CD8-positive, alpha-beta memory T cell (primary cell): ENCODE data around the gene LIF. TPM values are rescaled to one million over a fixed set of nuclear protein-coding genes. Genes with fewer than 3 reads are reported as not detected.

Experiments
- CTCF ChIA-PET: fragments of 350-600 bp; sonication (Branson Sonifier 250); formaldehyde crosslinking; loops from one replicate; lab custom pipeline; 2021; ENCODE audit warnings: antibody characterized with exemption; lab: Charles Lee
- POLR2A ChIA-PET: fragments of 350-600 bp; sonication (Branson Sonifier 250); formaldehyde crosslinking; loops from one replicate; lab custom pipeline; 2021; ENCODE audit warnings: antibody characterized with exemption; lab: Charles Lee
- DNase-seq, 5 donors: peaks; one replicate each; pipeline versions ENCODE4 v3.0.0 to v3.0.0-alpha.2; 2020 to 2022; ENCODE audit warnings: mixed read lengths in 1 of 5
- H3K27ac ChIP-seq: one replicate; pipeline ENCODE4 v1.7.0; 2013; ENCODE audit warnings: low read depth, mild to moderate bottlenecking, low read length, moderate library complexity
- H3K27me3 ChIP-seq: 2 replicates; pipeline ENCODE4 v1.7.0; 2013; ENCODE audit warnings: low read length, mild to moderate bottlenecking; ENCODE audit not compliant: insufficient read depth, poor library complexity, severe bottlenecking
- H3K36me3 ChIP-seq: 2 replicates; pipeline ENCODE4 v1.7.0; 2013; ENCODE audit warnings: mild to moderate bottlenecking, low read length, moderate library complexity; ENCODE audit not compliant: insufficient read depth
- H3K4me1 ChIP-seq: 2 replicates; pipeline ENCODE4 v1.7.0; 2013; ENCODE audit warnings: mild to moderate bottlenecking, low read length, moderate library complexity; ENCODE audit not compliant: insufficient read depth
- H3K4me3 ChIP-seq: 2 replicates; pipeline ENCODE4 v1.7.0; 2013; ENCODE audit warnings: mild to moderate bottlenecking, low read length
- H3K9me3 ChIP-seq: 2 replicates; pipeline ENCODE4 v1.7.0; 2013; ENCODE audit warnings: mild to moderate bottlenecking, low read length
- H3K27ac Mint-ChIP-seq, 8 donors: one replicate each; pipeline ENCODE4 v1.8.0; 2020 to 2021; ENCODE audit warnings: mixed read lengths in 8 of 8, mild to moderate bottlenecking in 6 of 8, inconsistent platforms in 3 of 8, moderate library complexity in 3 of 8
- H3K27me3 Mint-ChIP-seq, 2 donors: one replicate each; pipeline ENCODE4 v1.8.0; 2020 to 2021; ENCODE audit warnings: mixed read lengths in 2 of 2, mild to moderate bottlenecking in 1 of 2, moderate library complexity in 1 of 2
- H3K36me3 Mint-ChIP-seq, 3 donors: one replicate each; pipeline ENCODE4 v1.8.0; 2020 to 2021; ENCODE audit warnings: mixed read lengths in 3 of 3, inconsistent platforms in 1 of 3, mild to moderate bottlenecking in 1 of 3
- H3K4me1 Mint-ChIP-seq, 3 donors: one replicate each; pipeline ENCODE4 v1.8.0; 2020 to 2021; ENCODE audit warnings: mixed read lengths in 3 of 3, inconsistent platforms in 1 of 3, mild to moderate bottlenecking in 1 of 3
- H3K4me3 Mint-ChIP-seq, 7 donors: one replicate each; pipeline ENCODE4 v1.8.0; 2020 to 2021; ENCODE audit warnings: mixed read lengths in 7 of 7, mild to moderate bottlenecking in 6 of 7, moderate library complexity in 4 of 7, inconsistent platforms in 2 of 7
- H3K9me3 Mint-ChIP-seq, 5 donors: one replicate each; pipeline ENCODE4 v1.8.0; 2020 to 2022; ENCODE audit warnings: mixed read lengths in 5 of 5, mild to moderate bottlenecking in 3 of 5, moderate library complexity in 2 of 5, inconsistent platforms in 1 of 5
- polyA plus RNA-seq: library from polyadenylated mRNA; unstranded; fragments of 300-500 nt; fragmentation: Illumina TruSeq; gene quantifications from one replicate; pipeline ENCODE4 v1.2.3, GENCODE V29; 2021
- total RNA-seq, 2 experiments: library from RNA; stranded (reverse); gene quantifications; one replicate each; pipeline ENCODE4 v1.2.3, GENCODE V29; 2021

Gene LIF
- total and polyA plus RNA-seq, 3 experiments from 2014 or later, result 87.5 to 88.6 TPM; not detected in 1

DNA sequence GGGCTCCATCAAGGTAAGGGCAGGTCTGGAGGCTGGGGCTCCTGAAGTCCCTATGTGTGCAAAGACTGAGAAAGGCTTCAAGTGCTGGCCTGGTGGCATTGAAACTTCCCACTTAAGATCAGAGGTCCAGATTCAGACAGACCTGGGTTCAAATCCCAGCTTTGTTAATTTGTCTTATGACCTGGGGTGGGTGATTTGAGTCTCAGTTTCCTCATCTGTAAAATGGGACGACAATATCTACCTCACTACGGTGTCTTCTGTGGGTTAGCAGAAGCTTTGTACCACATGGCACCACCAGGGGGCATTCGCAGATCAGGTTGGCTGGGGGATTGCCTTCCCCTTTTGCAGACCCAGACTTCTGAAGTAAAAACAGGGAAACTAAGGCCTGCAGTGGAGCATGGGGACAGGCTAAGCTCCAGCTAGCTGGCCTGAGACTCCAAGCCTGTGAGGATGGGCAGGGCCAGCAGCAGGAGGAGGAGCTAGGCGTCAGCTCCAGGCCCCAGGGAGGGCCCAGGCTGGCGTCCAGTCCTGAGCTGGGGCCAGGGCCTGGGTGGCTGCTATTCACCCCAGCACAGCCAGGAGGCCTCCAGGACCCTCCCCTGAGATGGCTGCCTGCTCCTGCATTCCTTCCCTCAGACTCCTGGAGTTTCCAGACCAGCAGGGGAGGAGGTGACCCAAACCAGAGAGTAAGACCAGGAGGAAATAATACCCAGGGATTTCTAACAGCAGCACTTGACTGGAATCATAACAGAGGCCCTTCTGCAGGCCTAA is 41.3 kb upstream of the LIF start:
- Mint-ChIP-seq H3K9me3 (no peaks in the 10 kb centered on the region), H3K4me1 (peaks cover 23 to 43% (median 26%) of the 10 kb centered on the region in 3 donors), H3K4me3 (peak overlapping the region; percentile 80 to 95 (median 90)), H3K27me3 (peaks cover 0 to 1% of the 10 kb centered on the region in 2 donors), H3K27ac (peak overlapping the region; percentile 37 to 96 (median 88)), H3K36me3 (peaks cover 0 to 37% (median 0%) of the 10 kb centered on the region in 3 donors)
- no peaks in the 10 kb centered on the region for H3K27me3 ChIP-seq
- peaks cover 37% of the 10 kb centered on the region for H3K4me1 ChIP-seq
- H3K4me3 ChIP-seq, result peak overlapping the region; percentile 7
- no peaks in the 10 kb centered on the region for H3K9me3 ChIP-seq
- CTCF ChIA-PET, result interaction anchor here (0.7 to 9.0 kb wide), 52 partner anchors 8 to 198 kb away, joined by 3 to 246 read pairs (median 4); partner anchors contain the start of genes CCDC157, LIF, MTFP1 and OSM
- no peak overlapping the region for H3K27ac ChIP-seq
- peak; percentile 78 to 91 (median 81) for DNase-seq
- H3K36me3 ChIP-seq, result peaks cover 2% of the 10 kb centered on the region
- POLR2A ChIA-PET, result interaction anchor here (0.6 to 6.2 kb wide), 11 partner anchors 15 to 137 kb away, joined by 3 to 48 read pairs (median 9); partner anchors contain the start of genes CCDC157, RNF215, SF3A1 and TBC1D10A

GRCh38 chr22:30286813-30287647 is 40.5 kb upstream of the LIF start:
- Histone ChIP-seq H3K27me3 (no peaks in the 10 kb centered on the region), H3K4me1 (peaks cover 45% of the 10 kb centered on the region), H3K4me3 (no peak overlapping the region), H3K9me3 (no peaks in the 10 kb centered on the region), H3K36me3 (no peaks in the 10 kb centered on the region), H3K27ac (no peak overlapping the region)
- CTCF ChIA-PET, result interaction anchor here (0.7 to 9.0 kb wide), 48 partner anchors 8 to 199 kb away, joined by 3 to 246 read pairs (median 5); partner anchors contain the start of genes CCDC157, LIF, MTFP1 and OSM
- H3K27me3 Mint-ChIP-seq, result peaks cover 0 to under 1% of the 10 kb centered on the region in 2 donors
- peak overlapping the region in 2 of 7 donors; percentile 36 to 75 for H3K4me3 Mint-ChIP-seq
- H3K27ac Mint-ChIP-seq, result peak overlapping the region in 3 of 8 donors; percentile 23 to 95 (median 42)
- peak; percentile 76 to 88 (median 82) for DNase-seq
- H3K4me1 Mint-ChIP-seq, result peaks cover 23 to 46% (median 28%) of the 10 kb centered on the region in 3 donors
- no peaks in the 10 kb centered on the region for H3K9me3 Mint-ChIP-seq
- H3K36me3 Mint-ChIP-seq, result peaks cover 0 to 29% (median 0%) of the 10 kb centered on the region in 3 donors
- POLR2A ChIA-PET, result interaction anchor here (0.6 to 6.2 kb wide), 9 partner anchors 15 to 105 kb away, joined by 3 to 48 read pairs (median 6); partner anchors contain the start of genes CCDC157, RNF215, SF3A1 and TBC1D10A

- peaks cover 45% of the 10 kb centered on the region for H3K4me1 ChIP-seq
- H3K27ac Mint-ChIP-seq, result peak overlapping the region in 2 of 8 donors; percentile 11 to 95
- CTCF ChIA-PET, result interaction anchor here (0.8 to 9.0 kb wide), 7 partner anchors 22 to 198 kb away, joined by 3 to 246 read pairs (median 25); partner anchors contain the start of genes OSM and RNF215
Measured at GRCh38 chr22:30286331-30286730, 39.8 kb upstream of the LIF start.

GRCh38 chr22:30285846-30286200 is 39.3 kb upstream of the LIF start:
- H3K36me3 ChIP-seq, result no peaks in the 10 kb centered on the region
- CTCF ChIA-PET, result interaction anchor here (0.8 to 9.0 kb wide), 8 partner anchors 17 to 199 kb away, joined by 3 to 246 read pairs (median 14); partner anchors contain the start of genes OSM and RNF215
- peaks cover 40% of the 10 kb centered on the region for H3K4me1 ChIP-seq
- Mint-ChIP-seq H3K27me3 (no peaks in the 10 kb centered on the region), H3K27ac (no peak overlapping the region), H3K36me3 (peaks cover 0 to 21% (median 0%) of the 10 kb centered on the region in 3 donors), H3K4me1 (peaks cover 22 to 36% (median 26%) of the 10 kb centered on the region in 3 donors), H3K4me3 (no peak overlapping the region), H3K9me3 (no peaks in the 10 kb centered on the region)
- no peak overlapping the region for H3K4me3 ChIP-seq
- no peak overlapping the region for H3K27ac ChIP-seq
- DNase-seq, result no peak
- POLR2A ChIA-PET, result interaction anchor here (0.7 to 1.1 kb wide), 2 partner anchors 17 to 25 kb away, joined by 3 read pairs; no protein-coding TSS in a partner anchor
- no peaks in the 10 kb centered on the region for H3K9me3 ChIP-seq
- no peaks in the 10 kb centered on the region for H3K27me3 ChIP-seq

More at GRCh38 chr22:30286331-30286730, 39.8 kb upstream of the LIF start:
- H3K27me3 ChIP-seq, result no peaks in the 10 kb centered on the region
- H3K4me3 ChIP-seq, result no peak overlapping the region
- H3K9me3 ChIP-seq, result no peaks in the 10 kb centered on the region
- no peak overlapping the region for H3K27ac ChIP-seq
- no peaks in the 10 kb centered on the region for H3K27me3 Mint-ChIP-seq
- no peak for DNase-seq
- H3K36me3 ChIP-seq, result no peaks in the 10 kb centered on the region
- POLR2A ChIA-PET, result interaction anchor here (0.7 to 1.1 kb wide), 2 partner anchors 18 to 25 kb away, joined by 3 read pairs; no protein-coding TSS in a partner anchor
- peaks cover 0 to 22% (median 0%) of the 10 kb centered on the region in 3 donors for H3K36me3 Mint-ChIP-seq
- no peaks in the 10 kb centered on the region for H3K9me3 Mint-ChIP-seq
- peak overlapping the region in 2 of 7 donors; percentile 36 to 75 for H3K4me3 Mint-ChIP-seq
- H3K4me1 Mint-ChIP-seq, result peaks cover 23 to 41% (median 26%) of the 10 kb centered on the region in 3 donors

DNA sequence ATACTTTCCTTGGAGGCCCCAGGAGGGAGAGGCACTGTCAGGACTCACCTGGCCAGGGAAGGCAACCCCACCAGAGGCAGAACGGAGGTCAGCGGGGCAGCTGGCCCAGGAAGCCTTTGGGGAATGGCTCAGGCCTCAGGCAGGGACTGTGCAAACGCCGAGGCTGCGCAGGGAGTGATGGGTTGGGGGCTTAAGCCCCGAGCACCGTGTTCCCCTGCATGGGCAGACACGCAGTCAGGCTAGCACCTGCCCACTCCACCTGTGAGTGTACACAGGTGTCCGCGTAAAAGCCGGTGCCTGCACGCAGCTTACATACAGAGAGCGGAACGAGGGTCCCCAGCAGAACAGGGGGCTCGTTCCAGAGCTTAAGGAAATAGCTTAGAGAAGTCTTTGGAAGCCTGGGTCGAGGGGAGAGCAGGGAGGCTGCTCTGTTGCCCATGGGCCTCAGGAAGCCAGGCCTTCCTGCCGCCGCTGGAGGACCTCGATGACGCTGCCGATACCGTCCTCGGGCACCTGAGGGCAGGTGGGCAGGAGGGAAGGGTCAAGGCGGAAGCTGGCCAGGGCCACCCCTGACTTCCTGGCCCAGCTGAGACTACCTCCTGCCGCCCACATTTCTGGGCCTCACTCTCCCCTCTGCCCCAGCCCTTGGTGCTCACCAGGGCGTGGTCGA is 38.8 kb upstream of the LIF start:
- peaks cover 17 to 31% (median 21%) of the 10 kb centered on the region in 3 donors for H3K4me1 Mint-ChIP-seq
- peaks cover 0 to 21% (median 0%) of the 10 kb centered on the region in 3 donors for H3K36me3 Mint-ChIP-seq
- H3K36me3 ChIP-seq, result no peaks in the 10 kb centered on the region
- no peak overlapping the region for H3K4me3 ChIP-seq
- peak overlapping the region in 1 of 8 donors; percentile 30 for H3K27ac Mint-ChIP-seq
- no peaks in the 10 kb centered on the region for H3K27me3 Mint-ChIP-seq
- DNase-seq, result no peak
- POLR2A ChIA-PET, result interaction anchor here (1.1 kb wide), 1 partner anchor 24 kb away, joined by 3 read pairs; no protein-coding TSS in a partner anchor
- no peaks in the 10 kb centered on the region for H3K27me3 ChIP-seq
- CTCF ChIA-PET, result interaction anchor here (1.3 to 9.0 kb wide), 6 partner anchors 17 to 178 kb away, joined by 3 to 246 read pairs (median 25); partner anchors contain the start of genes OSM and RNF215
- no peaks in the 10 kb centered on the region for H3K9me3 ChIP-seq
- no peaks in the 10 kb centered on the region for H3K9me3 Mint-ChIP-seq
- H3K4me1 ChIP-seq, result peaks cover 35% of the 10 kb centered on the region
- H3K27ac ChIP-seq, result no peak overlapping the region
- no peak overlapping the region for H3K4me3 Mint-ChIP-seq

DNA sequence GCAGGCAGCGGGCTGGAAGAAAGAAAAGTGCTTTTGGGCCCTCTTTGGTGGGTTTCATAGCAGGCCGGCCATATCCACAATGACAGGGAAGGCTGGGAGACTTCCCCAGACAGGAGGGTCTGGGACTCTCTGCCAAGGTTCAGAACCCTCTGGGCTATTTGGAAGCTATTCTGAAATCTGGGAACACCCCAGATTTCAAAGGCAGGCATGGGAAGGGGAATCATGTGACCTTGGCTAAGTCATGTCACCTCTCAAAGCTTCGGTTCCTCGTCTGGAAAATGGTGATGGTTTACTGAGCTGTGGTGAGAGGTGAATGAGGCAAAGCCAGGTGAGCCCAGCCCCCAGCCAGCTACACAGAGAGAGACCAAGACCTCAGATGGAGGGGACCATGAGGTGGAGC is 38.1 kb upstream of the LIF start:
- no peak overlapping the region for H3K4me3 Mint-ChIP-seq
- Histone ChIP-seq H3K9me3 (no peaks in the 10 kb centered on the region), H3K27me3 (no peaks in the 10 kb centered on the region), H3K4me1 (peaks cover 29% of the 10 kb centered on the region), H3K27ac (no peak overlapping the region), H3K36me3 (no peaks in the 10 kb centered on the region), H3K4me3 (no peak overlapping the region)
- no peak for DNase-seq
- POLR2A ChIA-PET, result no interaction called here
- peaks cover 0 to 2% of the 10 kb centered on the region in 2 donors for H3K27me3 Mint-ChIP-seq
- CTCF ChIA-PET, result interaction anchor here (1.3 to 9.0 kb wide), 4 partner anchors 16 to 173 kb away, joined by 3 to 246 read pairs (median 54); partner anchors contain the start of genes OSM and RNF215
- peaks cover 11 to 24% (median 15%) of the 10 kb centered on the region in 3 donors for H3K4me1 Mint-ChIP-seq
- peaks cover 0 to 17% (median 0%) of the 10 kb centered on the region in 3 donors for H3K36me3 Mint-ChIP-seq
- peak overlapping the region in 1 of 8 donors; percentile 30 for H3K27ac Mint-ChIP-seq
- H3K9me3 Mint-ChIP-seq, result no peaks in the 10 kb centered on the region
